ENCODE data around the gene GPR61.

The GPR61 gene

GRCh38 chr1:109578947-109579443, 39.3 kb downstream of the GPR61 start:
- no peak for DNase-seq

GRCh38 chr1:109579491-109579890, 39.8 kb downstream of the GPR61 start:
- DNase-seq: no peak

GRCh38 chr1:109582021-109582420, 42.3 kb downstream of the GPR61 start:
- no peak for DNase-seq

GRCh38 chr1:109584766-109585165, 45.1 kb downstream of the GPR61 start:
- no peak for DNase-seq

GRCh38 chr1:109586055-109586454, 46.4 kb downstream of the GPR61 start:
- DNase-seq: no peak

GRCh38 chr1:109589177-109589576, 49.5 kb downstream of the GPR61 start:
- no peak for DNase-seq

GRCh38 chr1:109589679-109590078, 50.0 kb downstream of the GPR61 start:
- DNase-seq: no peak

GRCh38 chr1:109592916-109593315, 53.2 kb downstream of the GPR61 start:
- DNase-seq: no peak

GRCh38 chr1:109595531-109595930, 55.9 kb downstream of the GPR61 start:
- no peak for DNase-seq
